HepG2 (cell line): ENCODE data around the gene WNK1. TPM values are rescaled to one million over a fixed set of nuclear protein-coding genes. Genes with fewer than 3 reads are reported as not detected.

Source experiments
- ARID5B ChIP-seq: IDR thresholded peaks from 2 replicates; pipeline ENCODE4 v1.4.0; 2020; ENCODE audit warnings: mild to moderate bottlenecking, missing genetic modification reagents
- ATF3 ChIP-seq: sonication (generic); formaldehyde crosslinking; IDR thresholded peaks from 2 replicates; pipeline ENCODE4 v1.4.0; 2020; ENCODE audit warnings: missing genetic modification reagents
- BORCS8-MEF2B ChIP-seq: sonication (generic); formaldehyde crosslinking; IDR thresholded peaks from 2 replicates; pipeline ENCODE4 v1.8.0; 2022; ENCODE audit warnings: mild to moderate bottlenecking, missing genetic modification reagents
- FOSL2 ChIP-seq: sonication (generic); formaldehyde crosslinking; IDR thresholded peaks from 2 replicates; pipeline ENCODE4 v1.4.0; 2020; ENCODE audit warnings: missing genetic modification reagents
- FOXK2 ChIP-seq: fragments of 450-650 bp; IDR thresholded peaks from 2 replicates; pipeline ENCODE4 v1.6.1; 2016
- GMEB2 ChIP-seq: IDR thresholded peaks from 2 replicates; pipeline ENCODE4 v1.6.1; 2016; ENCODE audit warnings: missing biosample characterization, missing genetic modification reagents, low read depth
- GTF2F1 ChIP-seq: fragments of 150-350 bp; IDR thresholded peaks from 2 replicates; pipeline ENCODE4 v1.6.1; 2014; ENCODE audit warnings: low read length
- HDAC2 ChIP-seq: sonication (generic); formaldehyde crosslinking; IDR thresholded peaks from 2 replicates; pipeline ENCODE4 v1.4.0; 2020; ENCODE audit warnings: missing genetic modification reagents
- HOXA3 ChIP-seq: sonication (generic); formaldehyde crosslinking; IDR thresholded peaks from 2 replicates; pipeline ENCODE4 v1.5.0; 2020; ENCODE audit warnings: missing genetic modification reagents
- MAFF ChIP-seq: IDR thresholded peaks from 2 replicates; pipeline ENCODE4 v1.6.1; 2011; ENCODE audit warnings: low read depth, low read length, improper control_type of control experiment
- MNT ChIP-seq: fragments of 450-650 bp; IDR thresholded peaks from 2 replicates; pipeline ENCODE4 v1.6.1; 2016
- NCOR1 ChIP-seq: fragments of 200-600 bp; sonication (generic); IDR thresholded peaks from 2 replicates; pipeline ENCODE4 v1.7.0; 2017; ENCODE audit warnings: antibody characterized with exemption, low read length, borderline replicate concordance
- PAXIP1 ChIP-seq: sonication (generic); formaldehyde crosslinking; conservative IDR thresholded peaks from 2 replicates; pipeline ENCODE4 v1.4.0; 2020; ENCODE audit warnings: mild to moderate bottlenecking, missing genetic modification reagents, moderate library complexity
- RXRB ChIP-seq: IDR thresholded peaks from 2 replicates; pipeline ENCODE4 v1.6.1; 2016; ENCODE audit warnings: borderline replicate concordance, missing genetic modification reagents, missing compliant biosample characterization
- SNAI1 ChIP-seq: sonication (generic); formaldehyde crosslinking; IDR thresholded peaks from 2 replicates; pipeline ENCODE4 v1.5.0; 2020; ENCODE audit warnings: mild to moderate bottlenecking, missing genetic modification reagents, borderline replicate concordance
- TBL1XR1 ChIP-seq: fragments of 150-350 bp; IDR thresholded peaks from 2 replicates; pipeline ENCODE4 v1.6.1; 2014; ENCODE audit warnings: borderline replicate concordance, low read length; ENCODE audit not compliant: partially characterized antibody
- TEAD3 ChIP-seq: optimal IDR thresholded peaks from 2 replicates; pipeline ENCODE3; 2016; ENCODE audit warnings: borderline replicate concordance
- ZBTB8A ChIP-seq: sonication (generic); formaldehyde crosslinking; IDR thresholded peaks from 2 replicates; pipeline ENCODE4 v1.4.0; 2020; ENCODE audit warnings: mild to moderate bottlenecking, low read depth, missing genetic modification reagents, borderline replicate concordance
- ZMAT3 ChIP-seq: sonication (generic); formaldehyde crosslinking; conservative IDR thresholded peaks from 2 replicates; pipeline ENCODE4 v1.7.0; 2021; ENCODE audit warnings: missing genetic modification reagents
- ZNF282 ChIP-seq: fragments of 450-650 bp; IDR thresholded peaks from 2 replicates; pipeline ENCODE4 v1.6.1; 2018; ENCODE audit not compliant: partially characterized antibody
- ZNF564 ChIP-seq: sonication (generic); formaldehyde crosslinking; IDR thresholded peaks from 2 replicates; pipeline ENCODE4 v1.8.1; 2023; ENCODE audit warnings: mild to moderate bottlenecking, missing genetic modification reagents
- ZNF720 ChIP-seq: sonication (generic); formaldehyde crosslinking; IDR thresholded peaks from 2 replicates; pipeline ENCODE4 v1.4.0; 2020; ENCODE audit warnings: missing genetic modification reagents
- polyA plus RNA-seq, 8 experiments: library from polyadenylated mRNA; depleted of rRNA in 3 of 8; stranded (reverse) in 7 of 8; unstranded in 1 of 8; fragments of >200 nt; fragmentation: Illumina TruSeq in 4 of 8; extraction: Trizol in 4 of 8; gene quantifications; 2 replicates each; pipeline versions ENCODE4 v1.2.1 to v1.2.3, GENCODE V29; 2011 to 2016; ENCODE audit warnings: low read depth in 4 of 8, missing spikeins in 1 of 8, mixed read lengths in 1 of 8; ENCODE audit not compliant: insufficient read depth in 1 of 8
- total RNA-seq, 5 experiments: library from RNA; depleted of rRNA; stranded (reverse); fragments of >200 nt; fragmentation: Illumina TruSeq; extraction: Trizol; gene quantifications; 2 replicates each; pipeline ENCODE4 v1.2.3, GENCODE V29; 2016; ENCODE audit warnings: low read depth in 1 of 5

WNK1 gene
- total and polyA plus RNA-seq, 2 of the 13 experiments (the other 11 are each of a cell fraction or from before 2014, with no cell fraction given): 31.1 to 54.8 TPM

- TF ChIP-seq GTF2F1 (no peak), FOXK2 (no peak), TBL1XR1 (no peak), ARID5B (CRISPR knock-in tag) (peak; percentile 66; the same call in 1 of the 2 replicates), ATF3 (CRISPR knock-in tag) (peak; percentile 61; the same call in 1 of the 2 replicates), ZNF282 (no peak), ZNF720 (CRISPR knock-in tag) (no peak), RXRB (CRISPR knock-in tag) (peak; percentile 36; the same call in 1 of the 2 replicates), HOXA3 (CRISPR knock-in tag) (0 out of 2 replicates have a peak, but pooled peaks have one; percentile 16), FOSL2 (CRISPR knock-in tag) (peak; percentile 94), PAXIP1 (CRISPR knock-in tag) (peak; percentile 34), ZMAT3 (CRISPR knock-in tag) (no peak), BORCS8-MEF2B (CRISPR knock-in tag) (no peak), NCOR1 (no peak), ZNF564 (CRISPR knock-in tag) (no peak), MNT (no peak), TEAD3 (CRISPR knock-in tag) (peak; percentile 43), MAFF (no peak), ZBTB8A (CRISPR knock-in tag) (no peak), HDAC2 (CRISPR knock-in tag) (0 out of 2 replicates have a peak, but pooled peaks have one; percentile 25), SNAI1 (CRISPR knock-in tag) (no peak), GMEB2 (CRISPR knock-in tag) (no peak)
- TF ChIP-seq, all 625 proteins: peak for 24
These were observed 121.6 kb downstream of the WNK1 start (continued) for GRCh38 chr12:873954-874353.
